Activated CD8-positive, alpha-beta memory T cell treated with anti-CD3 and anti-CD28 coated beads, Interleukin-2, amount 50 U/mL, for 48 hours (primary cell): ENCODE measurements around the gene NINL.

ENCODE experiments used
- DNase-seq: peaks from one replicate; pipeline ENCODE4 v3.0.0-alpha.2; 2020

NINL gene

GRCh38 chr20:25461786-25462545 is 123.4 kb downstream of the NINL start:
- DNase-seq = no peak

GRCh38 chr20:25461281-25461650 is 124.1 kb downstream of the NINL start:
- no peak for DNase-seq

GRCh38 chr20:25460566-25461280 is 124.6 kb downstream of the NINL start:
- DNase-seq = no peak

DNA sequence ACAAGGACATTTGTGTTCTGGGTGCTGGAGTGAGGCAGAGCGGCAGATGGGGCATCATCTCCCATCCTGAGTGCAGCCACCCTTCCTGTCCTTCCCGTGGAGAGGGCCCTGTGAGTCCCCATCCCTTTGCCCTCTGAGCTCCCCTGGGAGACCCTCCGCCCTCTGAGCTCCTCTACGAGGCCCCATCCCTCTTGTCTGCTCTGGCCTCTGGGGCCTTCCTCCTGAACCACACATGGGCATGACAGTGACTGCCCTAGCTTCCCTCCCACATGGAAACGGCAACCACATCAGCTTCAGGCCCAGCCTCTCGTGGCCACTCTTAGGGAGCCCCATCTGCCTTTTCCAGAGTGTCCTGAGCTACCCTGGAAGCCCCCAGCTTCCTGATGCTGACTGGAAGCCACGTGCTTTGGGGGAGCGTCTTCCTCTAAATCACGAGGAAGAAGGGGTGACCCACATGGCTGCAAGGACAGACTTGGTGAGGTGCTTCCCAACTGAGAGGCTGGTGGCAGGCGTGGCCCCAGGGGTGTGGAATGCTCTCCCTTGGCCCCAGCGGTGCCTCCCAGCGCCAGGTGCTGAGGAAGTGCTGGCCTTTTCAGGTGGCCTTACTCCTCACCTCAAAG is 125.3 kb downstream of the NINL start:
- no peak for DNase-seq

DNA sequence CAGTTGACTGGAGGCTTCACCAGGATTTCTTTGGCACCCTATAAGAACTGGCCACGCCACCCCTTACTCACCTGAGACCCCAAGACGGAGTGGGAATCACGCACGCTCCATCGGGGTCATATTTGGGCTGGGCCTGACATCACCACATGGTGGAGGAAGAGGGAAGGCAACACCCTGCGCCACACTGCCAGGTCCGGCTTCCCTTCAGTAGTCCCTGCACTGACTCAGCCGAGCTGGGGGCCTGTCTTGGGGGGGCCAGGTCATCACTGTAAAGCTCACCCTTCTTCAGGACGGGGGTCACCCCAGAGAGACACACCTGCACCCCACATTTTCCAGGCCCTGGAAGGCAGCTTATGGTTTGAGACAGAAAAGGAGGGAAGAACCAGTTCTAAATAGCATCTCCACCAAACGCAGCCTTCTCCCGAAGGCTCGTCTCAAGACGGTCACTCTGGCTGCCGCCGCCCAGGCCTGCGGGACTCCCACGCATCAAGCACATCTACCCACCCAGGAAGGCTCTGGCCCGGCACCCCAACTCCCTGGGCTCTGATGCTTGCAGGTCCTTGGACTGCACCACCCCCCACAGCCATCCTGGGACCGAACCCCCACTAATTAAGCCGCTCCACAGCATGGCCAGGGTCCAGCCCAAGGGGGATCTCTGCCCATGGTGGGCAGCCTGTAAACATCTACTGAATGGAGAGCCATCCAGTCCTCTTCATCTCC is 126.1 kb downstream of the NINL start:
- DNase-seq = no peak

GRCh38 chr20:25457886-25458680 is 127.2 kb downstream of the NINL start:
- peak; percentile 18 for DNase-seq

DNA sequence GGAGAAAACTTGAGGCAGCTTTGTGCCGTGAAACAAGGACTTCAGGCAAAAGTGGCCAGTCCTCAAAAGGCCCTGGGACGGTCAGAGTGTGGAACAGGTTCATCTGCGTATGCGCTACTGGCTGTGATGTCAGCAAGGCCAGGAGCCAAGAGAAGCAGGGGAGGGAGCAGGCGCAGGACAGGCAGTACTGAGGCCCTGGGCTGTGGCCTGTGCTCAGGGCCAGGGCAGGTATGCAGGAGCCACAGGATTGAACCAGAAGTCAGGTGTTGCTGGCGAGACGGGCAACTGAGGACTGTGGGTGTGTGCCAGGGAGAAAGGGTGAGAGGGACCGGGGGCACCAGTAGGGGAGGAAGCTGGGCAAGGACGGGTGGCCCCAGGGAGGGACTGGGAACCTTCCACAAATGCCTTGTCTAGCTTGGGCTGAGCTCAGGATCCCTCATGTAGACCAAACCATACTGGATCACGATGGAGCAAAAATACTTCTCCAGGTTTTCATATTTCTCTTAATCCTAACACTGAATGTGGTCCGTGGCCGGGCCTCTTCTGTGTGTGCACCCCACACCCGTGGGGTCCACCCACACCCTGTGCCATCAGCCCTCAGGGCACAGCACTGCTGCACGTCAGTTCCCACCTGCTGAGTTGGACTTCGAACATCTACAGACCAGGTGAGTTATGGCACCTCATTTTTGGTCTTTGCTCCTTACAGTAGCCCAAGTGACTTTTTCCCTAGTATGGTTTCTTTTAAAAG is 131.0 kb downstream of the NINL start:
- DNase-seq = no peak

DNA sequence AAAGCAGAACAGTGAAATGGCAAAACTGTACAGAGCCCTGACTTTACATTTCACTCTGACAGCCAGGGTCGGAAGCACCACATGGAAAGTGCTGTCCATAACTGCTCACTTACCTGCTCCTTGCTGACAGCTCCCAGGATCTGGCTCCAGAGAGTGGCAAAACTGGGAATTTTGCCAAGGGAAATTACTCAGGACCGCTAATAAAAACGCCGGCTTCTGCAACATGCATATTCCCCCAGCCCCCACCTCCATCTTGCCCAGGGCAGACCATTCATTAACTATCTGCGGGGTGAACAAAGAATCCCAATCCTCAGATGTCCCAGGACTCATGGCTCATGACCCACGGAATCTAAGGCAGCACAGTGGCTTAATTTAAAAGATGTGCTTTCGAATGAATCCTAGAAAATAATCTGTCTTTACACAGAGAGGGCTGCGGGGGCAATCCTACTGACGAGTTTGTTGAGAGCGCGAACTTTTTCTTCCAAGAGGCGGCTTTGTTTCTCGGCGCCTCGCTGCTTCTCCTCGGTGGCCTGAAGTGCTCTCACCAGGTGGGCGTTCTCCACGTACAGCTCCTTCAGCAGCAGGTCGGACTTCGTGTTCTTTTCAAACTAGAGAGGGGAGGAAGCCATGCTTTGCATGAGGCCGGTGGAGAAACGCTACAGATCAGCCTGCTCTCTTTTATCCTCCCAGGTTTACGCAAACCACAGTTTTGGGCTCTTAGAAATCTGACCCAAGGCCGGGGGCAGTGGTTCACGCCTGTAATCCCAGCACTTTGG is 132.1 kb downstream of the NINL start:
- no peak for DNase-seq

DNA sequence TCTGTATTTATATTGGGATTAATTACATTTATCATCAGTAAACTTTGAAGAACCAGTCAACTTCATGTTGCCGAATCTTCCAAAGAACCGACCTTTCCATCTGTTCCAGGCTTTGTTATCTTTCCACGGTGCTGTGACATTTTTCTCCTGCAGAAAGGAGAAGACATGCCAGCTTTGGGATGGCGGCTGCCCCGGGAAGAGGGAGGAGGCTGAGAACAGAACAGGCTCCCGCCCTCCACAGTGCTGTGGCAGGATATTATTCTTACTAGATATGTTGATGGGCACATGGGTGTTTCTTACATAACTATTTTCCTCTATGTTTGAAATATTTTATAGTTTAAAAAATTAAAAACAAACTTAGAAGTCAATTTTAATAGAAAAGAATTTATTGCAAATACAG is 133.0 kb downstream of the NINL start:
- no peak for DNase-seq

- DNase-seq = no peak
Observed at GRCh38 chr20:25447671-25448070, 137.7 kb downstream of the NINL start.

GRCh38 chr20:25444556-25444955 is 140.8 kb downstream of the NINL start:
- no peak for DNase-seq

GRCh38 chr20:25439328-25439727 is 146.0 kb downstream of the NINL start:
- no peak for DNase-seq

DNA sequence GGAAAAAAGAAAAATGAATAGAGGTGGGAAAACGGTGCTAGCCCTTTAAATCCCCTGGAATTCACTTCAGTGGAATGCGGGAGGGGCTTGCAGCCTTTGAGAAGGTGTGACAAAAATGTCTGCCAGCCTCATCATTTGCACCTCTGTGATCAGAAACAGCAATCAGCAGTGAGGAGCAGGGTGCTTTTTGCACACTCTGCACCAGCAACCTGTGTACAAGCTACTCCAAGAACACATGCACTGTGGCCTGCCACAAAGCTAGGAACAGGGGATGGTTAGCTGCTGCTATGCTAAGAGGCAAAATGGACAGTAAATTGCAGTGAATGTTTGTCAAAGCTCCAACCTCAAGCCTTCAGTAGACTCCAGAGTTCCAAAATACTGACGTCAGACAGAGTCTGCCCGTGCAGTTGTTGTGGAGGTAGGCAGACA is 148.2 kb downstream of the NINL start:
- no peak for DNase-seq

GRCh38 chr20:25424536-25424935 is 160.8 kb downstream of the NINL start:
- DNase-seq = no peak

DNA sequence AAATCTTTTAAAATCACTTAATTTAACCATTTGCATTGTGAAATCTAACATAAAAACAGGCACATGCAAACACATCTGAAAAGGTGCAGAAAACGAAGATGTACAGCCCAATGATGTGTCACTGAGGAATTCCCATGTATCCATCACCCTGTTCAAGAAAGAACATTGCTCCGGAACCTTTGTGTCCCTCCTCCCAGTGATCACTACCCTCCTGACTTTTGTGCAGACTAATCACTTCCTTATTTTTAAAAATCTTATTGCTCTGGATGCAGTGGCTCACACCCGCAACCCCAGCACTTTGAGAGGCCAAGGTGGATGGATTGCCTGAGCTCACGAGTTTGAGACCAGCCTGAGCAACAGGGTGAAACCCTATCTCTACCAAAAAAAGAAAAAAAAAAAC is 163.3 kb downstream of the NINL start:
- DNase-seq = no peak

DNA sequence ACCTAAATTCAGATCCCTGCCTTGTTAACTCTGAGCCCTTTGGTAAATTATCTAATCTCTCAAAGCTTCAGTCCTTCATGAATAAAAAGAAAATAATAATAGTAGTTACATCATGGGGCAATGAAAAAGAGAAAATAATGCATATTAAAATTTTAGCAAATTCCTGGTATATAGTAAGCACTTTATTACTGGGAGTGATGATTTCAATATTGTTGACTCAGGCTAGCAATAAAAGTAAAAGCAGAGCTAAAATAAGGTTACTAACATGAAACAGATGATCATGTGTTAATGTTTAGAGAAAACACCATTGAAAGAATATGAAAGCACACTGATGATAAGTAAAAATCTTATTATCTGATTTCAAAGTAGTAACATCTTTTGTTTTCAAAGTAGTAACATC is 164.2 kb downstream of the NINL start:
- DNase-seq = no peak

GRCh38 chr20:25418776-25419175 is 166.6 kb downstream of the NINL start:
- no peak for DNase-seq

DNA sequence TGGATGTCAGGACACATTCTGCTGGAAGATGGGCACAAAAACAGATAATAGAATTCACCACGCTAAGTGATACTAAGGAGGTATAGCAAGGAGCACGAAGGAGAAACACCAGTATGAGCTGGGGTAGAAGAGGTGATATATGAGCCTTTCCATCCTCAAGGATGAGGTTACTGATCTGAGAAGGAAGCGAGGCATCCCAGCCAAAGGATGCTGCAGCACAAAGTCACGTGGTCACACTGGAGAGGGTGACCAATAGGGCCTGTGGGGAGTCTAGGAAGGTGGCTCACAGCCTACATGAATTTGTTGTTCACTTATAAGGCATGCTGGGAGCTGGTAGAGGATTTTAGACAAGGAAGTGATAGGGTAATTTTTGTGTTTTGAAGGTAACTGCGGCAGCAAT is 176.4 kb downstream of the NINL start:
- DNase-seq = no peak

GRCh38 chr20:25408170-25408547 is 177.2 kb downstream of the NINL start:
- DNase-seq = no peak

GRCh38 chr20:25407311-25408169 is 177.8 kb downstream of the NINL start, which contains the start of gene GINS1:
Gene GINS1, plus strand, starts transcription at chr20:25407673. Its CDS starts 148 bp downstream, at chr20:25407821.
- DNase-seq = peak; percentile 95
